Trophoblast cell (in vitro differentiated cells and primary cell): Measurements from ENCODE around the gene BBS9.

ENCODE experiments used
- DNase-seq, 2 donors: peaks; one replicate each; pipeline ENCODE4 v3.0.0-alpha.2; 2016
- H2AFZ ChIP-seq: 2 replicates; pipeline ENCODE4 v1.6.1; 2013; ENCODE audit warnings: low read length, moderate library complexity, mild to moderate bottlenecking; ENCODE audit not compliant: insufficient read depth, poor library complexity
- H2AK5ac ChIP-seq: 2 replicates; pipeline ENCODE4 v1.6.1; 2013; ENCODE audit warnings: mild to moderate bottlenecking, low read length
- H2BK120ac ChIP-seq: 2 replicates; pipeline ENCODE4 v1.6.1; 2013; ENCODE audit warnings: low read length, mild to moderate bottlenecking, moderate library complexity; ENCODE audit not compliant: insufficient read depth, poor library complexity
- H2BK12ac ChIP-seq: 2 replicates; pipeline ENCODE4 v1.6.1; 2013; ENCODE audit warnings: mild to moderate bottlenecking, low read length, moderate library complexity
- H2BK5ac ChIP-seq: 2 replicates; pipeline ENCODE4 v1.6.1; 2013; ENCODE audit warnings: low read length, low read depth, moderate library complexity, mild to moderate bottlenecking; ENCODE audit not compliant: poor library complexity
- H3K14ac ChIP-seq: 2 replicates; pipeline ENCODE4 v1.6.1; 2013; ENCODE audit warnings: mild to moderate bottlenecking, low read length
- H3K18ac ChIP-seq: 2 replicates; pipeline ENCODE4 v1.6.1; 2013; ENCODE audit warnings: mild to moderate bottlenecking, low read length
- H3K23ac ChIP-seq: 2 replicates; pipeline ENCODE4 v1.6.1; 2013; ENCODE audit warnings: low read length
- H3K27ac ChIP-seq: 2 replicates; pipeline ENCODE4 v1.5.1; 2013; ENCODE audit warnings: low read depth, mild to moderate bottlenecking, inconsistent platforms, low read length, moderate library complexity
- H3K27me3 ChIP-seq: 2 replicates; pipeline ENCODE4 v1.6.1; 2013; ENCODE audit warnings: inconsistent platforms, mild to moderate bottlenecking, low read length, moderate library complexity; ENCODE audit not compliant: insufficient read depth
- H3K36me3 ChIP-seq, 2 experiments: 1 replicate in 1 of 2; 2 replicates in 1 of 2; pipeline ENCODE4 v1.6.1; 2013; ENCODE audit warnings: low read length in 2 of 2, mild to moderate bottlenecking in 2 of 2, moderate library complexity in 1 of 2; ENCODE audit not compliant: insufficient read depth in 2 of 2, control insufficient read depth in 1 of 2
- H3K4ac ChIP-seq: 2 replicates; pipeline ENCODE4 v1.6.1; 2013; ENCODE audit warnings: low read depth, mild to moderate bottlenecking, low read length, moderate library complexity
- H3K4me1 ChIP-seq, 2 experiments: 1 replicate in 1 of 2; 2 replicates in 1 of 2; pipeline ENCODE4 v1.6.1; 2013; ENCODE audit warnings: low read length in 2 of 2, mild to moderate bottlenecking in 2 of 2, moderate library complexity in 1 of 2; ENCODE audit not compliant: insufficient read depth in 2 of 2, control insufficient read depth in 1 of 2
- H3K4me2 ChIP-seq: 2 replicates; pipeline ENCODE4 v1.6.1; 2013; ENCODE audit warnings: inconsistent platforms, mild to moderate bottlenecking, low read length, moderate library complexity
- H3K4me3 ChIP-seq: 2 replicates; pipeline ENCODE4 v1.5.1; 2013; ENCODE audit warnings: mild to moderate bottlenecking, low read depth, low read length, inconsistent platforms
- H3K79me1 ChIP-seq: one replicate; pipeline ENCODE4 v1.6.1; 2013; ENCODE audit warnings: low read length
- H3K79me2 ChIP-seq: 2 replicates; pipeline ENCODE4 v1.6.1; 2013; ENCODE audit warnings: low read length, mild to moderate bottlenecking; ENCODE audit not compliant: control insufficient read depth, insufficient read depth, poor library complexity
- H3K9ac ChIP-seq: 2 replicates; pipeline ENCODE4 v1.6.1; 2013; ENCODE audit warnings: mild to moderate bottlenecking, low read length
- H3K9me3 ChIP-seq: 2 replicates; pipeline ENCODE4 v1.6.1; 2013; ENCODE audit warnings: low read depth, mild to moderate bottlenecking, control low read depth, inconsistent platforms, low read length; ENCODE audit not compliant: insufficient read depth
- H4K12ac ChIP-seq: 2 replicates; pipeline ENCODE4 v1.6.1; 2013; ENCODE audit warnings: low read depth, mild to moderate bottlenecking, low read length, moderate library complexity
- H4K8ac ChIP-seq: 2 replicates; pipeline ENCODE4 v1.6.1; 2013; ENCODE audit warnings: low read depth, mild to moderate bottlenecking, low read length, moderate library complexity
- H4K91ac ChIP-seq: one replicate; pipeline ENCODE4 v1.6.1; 2013; ENCODE audit warnings: low read depth, mild to moderate bottlenecking, low read length, moderate library complexity
- WGBS: extraction: QIAGEN DNeasy Blood & Tissue Kit; methylation state at CpG from one replicate; pipeline ENCODE4 v1.1.7; 2013; ENCODE audit warnings: missing lambda C conversion rate; ENCODE audit not compliant: insufficient read length, insufficient coverage; ENCODE audit errors: extremely low coverage; 5-methylcytosine and 5-hydroxymethylcytosine counted together

Gene BBS9

DNA sequence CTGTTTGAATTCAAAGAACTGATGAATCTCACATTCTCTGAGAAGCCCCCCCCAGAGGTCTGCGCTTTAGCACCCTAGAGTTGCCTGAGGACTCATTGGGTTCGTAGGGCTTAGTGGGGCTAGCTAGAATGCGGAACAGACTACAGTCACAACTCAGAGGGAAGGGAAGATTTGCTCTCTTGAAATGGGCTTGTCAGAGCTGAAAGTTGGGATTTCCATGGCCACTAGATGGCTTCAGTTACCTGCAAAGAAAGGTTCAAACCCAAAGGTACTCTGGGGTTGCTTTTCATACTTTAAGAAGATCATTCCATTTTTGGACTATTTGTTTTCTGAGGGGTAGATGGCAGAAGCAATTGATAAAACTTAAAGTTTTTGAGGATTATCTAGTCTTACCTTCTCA, 205.0 kb downstream of the BBS9 start:
- no peak overlapping the region for H4K91ac ChIP-seq
- H3K14ac ChIP-seq = no peak overlapping the region

DNA sequence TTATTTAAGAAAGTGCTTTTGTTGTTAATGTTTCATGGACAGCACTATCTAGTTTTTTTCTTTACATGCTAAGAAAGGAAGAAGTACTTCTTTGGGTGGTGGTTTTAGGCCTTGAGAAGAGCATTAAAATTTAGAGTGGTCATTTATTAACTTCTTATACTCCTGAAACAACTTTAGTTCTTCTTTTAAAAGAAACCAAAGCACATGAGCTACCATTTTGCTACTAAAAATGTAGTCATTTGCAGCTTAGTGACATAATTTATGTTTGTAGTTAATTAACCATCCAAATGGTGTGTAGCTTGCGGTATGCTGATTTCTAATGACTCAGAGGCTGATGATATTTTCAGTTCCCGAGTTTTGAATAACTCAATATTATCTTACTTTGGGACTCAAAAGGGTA, 207.5 kb downstream of the BBS9 start:
- Histone ChIP-seq H3K4ac (no peak overlapping the region), H2AFZ (no peak overlapping the region), H3K18ac (no peak overlapping the region), H2BK5ac (no peak overlapping the region), H3K4me3 (no peak overlapping the region), H3K27ac (no peak overlapping the region), H3K27me3 (no peaks in the 10 kb centered on the region), H3K36me3 (no peaks in the 10 kb centered on the region), H2BK120ac (no peak overlapping the region), H4K8ac (no peak overlapping the region), H3K4me1 (no peaks in the 10 kb centered on the region), H3K9me3 (no peaks in the 10 kb centered on the region), H2BK12ac (no peak overlapping the region), H3K79me2 (no peaks in the 10 kb centered on the region), H3K9ac (no peak overlapping the region), H3K79me1 (no peaks in the 10 kb centered on the region), H3K23ac (no peak overlapping the region), H4K91ac (no peak overlapping the region), H2AK5ac (no peak overlapping the region), H4K12ac (no peak overlapping the region), H3K4me2 (no peak overlapping the region), H3K14ac (no peak overlapping the region)
- no CpG with 5 or more reads among the region's 2 CpGs for WGBS
- no peak for DNase-seq

More for the DNA sequence above, 205.0 kb downstream of the BBS9 start:
- Histone ChIP-seq H3K23ac (no peak overlapping the region), H3K27me3 (no peaks in the 10 kb centered on the region), H3K4ac (no peak overlapping the region), H3K27ac (no peak overlapping the region), H3K79me2 (no peaks in the 10 kb centered on the region), H4K12ac (no peak overlapping the region), H3K4me3 (no peak overlapping the region), H2BK5ac (no peak overlapping the region), H4K8ac (no peak overlapping the region), H3K9ac (no peak overlapping the region), H3K4me1 (no peaks in the 10 kb centered on the region), H2AFZ (no peak overlapping the region), H3K79me1 (no peaks in the 10 kb centered on the region), H3K9me3 (no peaks in the 10 kb centered on the region), H2BK120ac (no peak overlapping the region), H2BK12ac (no peak overlapping the region), H2AK5ac (no peak overlapping the region), H3K36me3 (no peaks in the 10 kb centered on the region), H3K18ac (no peak overlapping the region), H3K4me2 (no peak overlapping the region)
- WGBS = no CpG with 5 or more reads among the region's 3 CpGs
- peak; percentile 4 to 45 for DNase-seq

DNA sequence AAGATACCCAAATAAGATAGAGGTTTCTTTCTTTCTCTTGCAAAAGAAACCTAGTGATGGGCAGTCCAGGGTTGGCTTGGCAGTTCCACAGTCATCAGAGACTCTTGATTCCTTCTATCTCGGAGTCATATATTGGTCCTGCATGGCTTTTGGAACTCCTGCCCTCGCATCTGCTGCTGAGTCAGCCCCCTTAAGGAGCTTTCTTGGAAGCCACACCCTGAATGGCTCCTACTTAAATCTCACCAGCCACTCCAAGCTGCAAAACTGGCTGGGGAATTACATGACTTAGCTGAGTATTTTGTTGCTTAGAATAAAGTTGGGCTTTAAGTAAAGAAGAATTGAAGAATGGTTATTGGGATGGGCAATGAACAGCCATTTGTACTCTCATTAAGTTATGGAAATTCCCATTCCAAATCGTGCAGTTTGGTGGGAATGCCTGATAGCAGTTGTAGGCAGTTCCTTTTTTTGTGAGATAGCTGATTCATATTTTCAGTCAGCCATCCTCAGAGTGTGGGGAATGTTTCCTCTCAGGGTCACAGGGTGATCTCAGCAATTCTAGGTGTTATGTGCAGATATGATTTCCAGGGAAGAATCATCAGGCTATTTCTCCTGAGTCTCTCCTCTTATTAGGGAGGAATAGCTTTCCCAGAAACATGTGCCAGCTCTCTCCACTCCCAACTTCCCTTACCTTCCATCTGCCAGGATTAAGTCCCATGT, 209.9 kb downstream of the BBS9 start:
- H2BK12ac ChIP-seq = no peak overlapping the region
- no peak overlapping the region for H3K4ac ChIP-seq
- H3K18ac ChIP-seq = no peak overlapping the region
- H2BK120ac ChIP-seq = no peak overlapping the region
- H3K79me1 ChIP-seq = no peaks in the 10 kb centered on the region
- H3K4me3 ChIP-seq = no peak overlapping the region
- H4K12ac ChIP-seq = no peak overlapping the region
- no peak overlapping the region for H4K91ac ChIP-seq
- H2AK5ac ChIP-seq = no peak overlapping the region
- no peak overlapping the region for H3K23ac ChIP-seq
- no peak overlapping the region for H3K27ac ChIP-seq
- no peak for DNase-seq
- no peaks in the 10 kb centered on the region for H3K27me3 ChIP-seq
- no peaks in the 10 kb centered on the region for H3K9me3 ChIP-seq
- no peaks in the 10 kb centered on the region for H3K79me2 ChIP-seq
- no peak overlapping the region for H4K8ac ChIP-seq
- no peak overlapping the region for H3K14ac ChIP-seq
- no peak overlapping the region for H2BK5ac ChIP-seq
- H3K36me3 ChIP-seq = no peaks in the 10 kb centered on the region
- H3K9ac ChIP-seq = no peak overlapping the region
- WGBS = no CpG with 5 or more reads among the region's 3 CpGs
- H2AFZ ChIP-seq = no peak overlapping the region
- H3K4me1 ChIP-seq = no peaks in the 10 kb centered on the region
- H3K4me2 ChIP-seq = no peak overlapping the region

DNA sequence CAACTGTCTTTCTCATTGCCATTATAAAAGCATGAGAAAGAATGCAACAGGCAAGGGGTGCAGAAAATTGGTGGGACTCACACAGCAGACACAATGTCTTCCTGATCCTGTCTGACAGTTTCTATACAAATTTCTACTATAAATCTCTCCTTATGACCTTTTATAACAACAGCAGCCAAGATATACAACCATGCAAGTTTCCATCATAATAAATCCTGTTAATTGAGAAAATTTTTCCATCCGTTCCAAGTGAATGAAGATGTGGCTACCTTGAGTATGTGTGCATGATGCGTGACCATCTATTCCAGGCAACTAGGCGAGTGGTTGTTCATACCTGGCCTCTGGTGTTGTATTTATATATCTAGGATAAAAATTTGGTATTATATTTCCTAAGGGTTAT, 216.7 kb downstream of the BBS9 start:
- H4K8ac ChIP-seq = no peak overlapping the region
- H3K4me3 ChIP-seq = no peak overlapping the region
- no CpG with 5 or more reads among the region's 3 CpGs for WGBS
- no peak overlapping the region for H2AK5ac ChIP-seq
- H3K36me3 ChIP-seq = no peaks in the 10 kb centered on the region
- H2AFZ ChIP-seq = no peak overlapping the region
- no peaks in the 10 kb centered on the region for H3K79me1 ChIP-seq
- H4K12ac ChIP-seq = no peak overlapping the region
- H3K9ac ChIP-seq = no peak overlapping the region
- H3K18ac ChIP-seq = no peak overlapping the region
- H3K79me2 ChIP-seq = no peaks in the 10 kb centered on the region
- no peak overlapping the region for H3K4me2 ChIP-seq
- no peak overlapping the region for H3K4ac ChIP-seq
- H3K9me3 ChIP-seq = no peaks in the 10 kb centered on the region
- H3K23ac ChIP-seq = no peak overlapping the region
- no peak overlapping the region for H3K27ac ChIP-seq
- H2BK120ac ChIP-seq = no peak overlapping the region
- no peaks in the 10 kb centered on the region for H3K4me1 ChIP-seq
- H3K27me3 ChIP-seq = no peaks in the 10 kb centered on the region
- no peak for DNase-seq
- H3K14ac ChIP-seq = no peak overlapping the region
- no peak overlapping the region for H2BK5ac ChIP-seq
- no peak overlapping the region for H4K91ac ChIP-seq
- H2BK12ac ChIP-seq = no peak overlapping the region
